ENCODE results near the gene RND2.

- no peak for TF ChIP-seq POLR2A (IDR thresholded peaks at IDR 0.05)
- TF ChIP-seq CTCF (IDR thresholded peaks at IDR 0.05) = no peak
These were observed 54.7 kb downstream of the RND2 start for GRCh38 chr17:43079641-43080302.

All from testis (tissue), 2 donors.